Aorta (tissue), 5 donors: Measurements from ENCODE around the gene AP4S1. TPM values are rescaled to one million over a fixed set of nuclear protein-coding genes. Genes with fewer than 3 reads are reported as not detected.

Experiments
- ATAC-seq: fragments of 200-7000 bp; cut with Tn5 transposase; one replicate; pipeline ENCODE4 v1.9.1; 2022; ENCODE audit warnings: moderate library complexity; ENCODE audit not compliant: low FRiP score
- DNase-seq, 2 donors: peaks; one replicate each; pipeline ENCODE4 v3.0.0-alpha.2; 2020
- H3K27ac ChIP-seq, 2 donors: one replicate each; pipeline ENCODE4 v1.5.1; 2013; ENCODE audit warnings: low read length in 2 of 2, mild to moderate bottlenecking in 2 of 2, moderate library complexity in 2 of 2, control low read depth in 1 of 2, inconsistent platforms in 1 of 2, low read depth in 1 of 2
- H3K27me3 ChIP-seq, 2 donors: one replicate each; pipeline ENCODE4 v1.6.1; 2013; ENCODE audit warnings: control low read depth in 1 of 2, low read length in 1 of 2, mild to moderate bottlenecking in 1 of 2, moderate library complexity in 1 of 2; ENCODE audit not compliant: insufficient read depth in 2 of 2, control insufficient read depth in 1 of 2
- H3K36me3 ChIP-seq, 2 donors: one replicate each; pipeline ENCODE4 v1.6.1; 2013; ENCODE audit warnings: control low read depth in 1 of 2, low read length in 1 of 2, mild to moderate bottlenecking in 1 of 2; ENCODE audit not compliant: insufficient read depth in 2 of 2, control insufficient read depth in 1 of 2
- H3K4me1 ChIP-seq, 2 donors: one replicate each; pipeline ENCODE4 v1.6.1; 2013; ENCODE audit warnings: low read length in 2 of 2, control low read depth in 1 of 2, mild to moderate bottlenecking in 1 of 2, moderate library complexity in 1 of 2; ENCODE audit not compliant: insufficient read depth in 2 of 2, control insufficient read depth in 1 of 2
- H3K4me3 ChIP-seq, 2 donors: one replicate each; pipeline ENCODE4 v1.5.1; 2013; ENCODE audit warnings: low read length in 2 of 2, control low read depth in 1 of 2, mild to moderate bottlenecking in 1 of 2
- H3K9me3 ChIP-seq: one replicate; pipeline ENCODE4 v1.6.1; 2013; ENCODE audit warnings: mild to moderate bottlenecking, low read length; ENCODE audit not compliant: control insufficient read depth
- WGBS, 2 donors: extraction: QIAGEN DNeasy Blood & Tissue Kit; methylation state at CpG; one replicate each; pipeline ENCODE4 v1.1.7; 2013; 5-methylcytosine and 5-hydroxymethylcytosine counted together
- intact Hi-C, 2 donors: fragments of 100-400 bp; cut with DNase I; formaldehyde crosslinking; loops; one replicate each; pipeline versions ENCODE4 v1.14.2 to v1.15.0; 2022
- polyA plus RNA-seq, 2 donors: library from polyadenylated mRNA; stranded (reverse); fragments of 200-250 nt; gene quantifications; one replicate each; pipeline ENCODE4 v1.2.3, GENCODE V29; 2013
- total RNA-seq, 2 donors: library from RNA; stranded (reverse); fragmentation: NEBNext Ultra II Directional; extraction: Animal tissue kit (Norgen Biotek cat#: 25700); gene quantifications; one replicate each; pipeline ENCODE4 v1.2.1, GENCODE V29; 2021
- donor health status: healthy with polysubstance abuse.
- donor health status: Bipolar disorder and iron deficiency.
- donor health status: DM: no; HTN: no; CAD: no.
- donor health status: DM: no; HTN: no; CAD: no.
- donor health status: DM: yes; HTN: yes; CAD: no.

AP4S1 gene
- total and polyA plus RNA-seq, 4 donors, result 7.1 to 20.2 (median 9.9) TPM

DNA sequence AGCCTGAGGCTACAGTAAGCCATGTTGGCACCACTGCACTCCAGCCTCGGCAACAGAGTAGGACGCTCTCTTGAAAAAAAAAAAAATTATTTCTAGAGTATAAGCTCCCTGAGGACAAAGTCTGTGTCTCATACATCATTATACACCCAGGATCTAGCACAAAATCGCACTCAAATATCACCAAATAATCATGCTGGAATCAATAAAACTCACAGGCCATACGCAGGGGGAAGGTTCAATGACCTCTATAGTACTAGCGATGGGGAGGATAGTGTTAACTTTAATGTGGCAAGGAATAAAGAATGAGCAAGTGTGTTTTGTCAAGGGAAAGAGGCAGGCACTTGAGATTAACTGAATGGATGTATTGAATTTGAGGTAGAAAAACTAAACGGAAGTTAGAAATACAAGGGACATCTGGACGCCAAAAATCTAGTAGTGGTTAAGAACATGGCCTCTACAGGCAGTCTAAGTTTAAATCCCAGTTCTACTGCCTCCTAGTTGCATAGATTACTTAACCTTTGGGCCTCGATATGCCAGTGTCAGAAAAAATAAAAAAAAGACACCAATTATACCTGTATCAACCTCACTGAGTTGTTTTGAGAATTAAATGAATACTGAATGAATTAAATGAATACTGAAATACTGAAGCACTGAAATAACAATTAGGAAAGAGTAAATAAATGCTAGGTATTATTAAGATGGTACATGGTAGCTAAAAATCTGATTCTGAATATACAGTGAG, 4.4 kb upstream of the AP4S1 start:
- Histone ChIP-seq H3K9me3 (no peaks in the 10 kb centered on the region), H3K4me3 (no peak overlapping the region), H3K27me3 (no peaks in the 10 kb centered on the region), H3K36me3 (peaks cover 0 to 2% of the 10 kb centered on the region in 2 donors), H3K4me1 (peaks cover 0 to 2% of the 10 kb centered on the region in 2 donors), H3K27ac (no peak overlapping the region)
- WGBS, 2 donors, result 76 to 85% methylated on average over 8 of the region's 8 CpGs
- ATAC-seq (no peak), DNase-seq (no peak)
- intact Hi-C loops, result no loop called here

DNA sequence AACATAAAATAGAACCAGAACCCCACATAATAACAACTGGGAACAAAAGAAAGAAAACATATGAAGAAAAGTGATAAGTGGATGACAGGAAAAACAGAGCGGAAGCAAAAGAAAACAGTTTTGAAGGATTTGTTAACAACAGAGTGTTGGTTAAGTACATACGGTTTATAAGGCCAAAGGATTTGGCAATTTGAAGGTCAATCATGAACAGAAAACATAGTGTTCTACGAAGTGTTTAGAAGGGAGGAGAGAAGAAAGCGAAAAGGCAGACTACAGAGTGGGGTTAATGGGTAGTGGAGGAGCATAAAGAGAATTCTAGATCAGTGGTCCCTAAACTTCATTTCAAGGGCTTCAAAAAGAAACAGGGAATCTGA, 3.9 kb upstream of the AP4S1 start:
- no peak for DNase-seq
- H3K27ac ChIP-seq, result no peak overlapping the region
- intact Hi-C loops, result no loop called here
- no peak for ATAC-seq
- peaks cover 0 to 2% of the 10 kb centered on the region in 2 donors for H3K36me3 ChIP-seq
- no peaks in the 10 kb centered on the region for H3K9me3 ChIP-seq
- H3K4me3 ChIP-seq, result no peak overlapping the region
- 77 to 78% methylated on average over 4 of the region's 4 CpGs for WGBS, 2 donors
- peaks cover 0 to 2% of the 10 kb centered on the region in 2 donors for H3K4me1 ChIP-seq
- H3K27me3 ChIP-seq, result no peaks in the 10 kb centered on the region

- WGBS, 2 donors, result 72 to 73% methylated on average over 2 of the region's 2 CpGs
Measured at GRCh38 chr14:31022386-31022785, 3.1 kb upstream of the AP4S1 start.

GRCh38 chr14:31024010-31024480, 1.4 kb upstream of the AP4S1 start:
- intact Hi-C loops, result no loop called here
- no peaks in the 10 kb centered on the region for H3K9me3 ChIP-seq
- H3K36me3 ChIP-seq, result no peaks in the 10 kb centered on the region
- no peak for ATAC-seq
- H3K27ac ChIP-seq, result no peak overlapping the region
- no peaks in the 10 kb centered on the region for H3K27me3 ChIP-seq
- no peak overlapping the region for H3K4me3 ChIP-seq
- no peak for DNase-seq
- H3K4me1 ChIP-seq, result peaks cover 0 to 2% of the 10 kb centered on the region in 2 donors

More at GRCh38 chr14:31022386-31022785, 3.1 kb upstream of the AP4S1 start:
- H3K4me3 ChIP-seq, result no peak overlapping the region
- peaks cover 0 to 2% of the 10 kb centered on the region in 2 donors for H3K4me1 ChIP-seq
- intact Hi-C loops, result no loop called here
- ATAC-seq, result no peak
- H3K27ac ChIP-seq, result no peak overlapping the region
- no peaks in the 10 kb centered on the region for H3K27me3 ChIP-seq
- DNase-seq, result no peak
- H3K36me3 ChIP-seq, result peaks cover 0 to 2% of the 10 kb centered on the region in 2 donors
- H3K9me3 ChIP-seq, result no peaks in the 10 kb centered on the region

DNA sequence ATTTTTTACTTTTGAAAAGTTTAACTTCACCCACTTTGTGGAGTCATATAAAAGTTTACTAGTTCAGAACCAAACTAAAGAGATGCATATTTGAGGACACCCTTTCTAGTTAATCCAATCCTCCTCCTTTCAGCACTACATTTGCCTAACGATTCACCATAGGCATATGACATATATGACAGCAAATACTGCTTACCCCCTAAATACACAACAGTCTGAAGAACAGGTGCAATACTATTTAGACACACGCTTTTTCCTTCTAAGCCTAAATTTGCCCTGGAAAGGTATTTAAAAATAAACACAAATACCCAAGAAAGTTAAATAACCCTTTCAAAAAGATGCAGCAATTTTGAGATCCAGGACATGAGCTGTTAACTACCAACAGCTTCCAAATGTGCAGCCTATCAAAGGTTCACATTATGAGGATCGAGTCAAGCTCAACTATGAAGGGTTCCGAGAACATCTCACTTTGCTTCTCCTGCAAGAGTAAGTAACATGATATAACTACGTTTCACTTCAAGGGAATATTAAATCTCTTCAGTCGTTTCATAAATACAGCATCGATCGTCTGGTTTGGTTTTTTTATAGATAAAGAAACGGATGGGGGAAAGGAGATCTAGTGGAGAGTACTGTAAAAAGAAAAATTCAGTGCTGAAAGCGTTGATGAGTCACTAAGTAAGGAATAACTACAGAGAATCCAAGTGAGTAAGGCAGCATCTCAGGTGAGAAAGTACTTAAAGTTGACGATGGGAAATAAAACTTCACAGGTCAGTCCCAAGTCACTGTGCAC, 677 bp upstream of the AP4S1 start:
- Histone ChIP-seq H3K4me3 (peak overlapping the region; percentile 50 to 93), H3K27me3 (no peaks in the 10 kb centered on the region), H3K36me3 (no peaks in the 10 kb centered on the region), H3K27ac (peak overlapping the region; percentile 38 to 87), H3K4me1 (peaks cover 0 to 2% of the 10 kb centered on the region in 2 donors), H3K9me3 (no peaks in the 10 kb centered on the region)
- ATAC-seq (no peak), DNase-seq (no peak)
- intact Hi-C loops, result loop anchor here (5.0 kb wide), 3 partner anchors 42 to 58 kb away; no protein-coding TSS in a partner anchor
- 1% methylated on average over 11 of the region's 11 CpGs for WGBS, 2 donors

- intact Hi-C loops, result loop anchor here (5.0 kb wide), 3 partner anchors 44 to 56 kb away; no protein-coding TSS in a partner anchor
- H3K36me3 ChIP-seq, result no peaks in the 10 kb centered on the region
- H3K4me1 ChIP-seq, result no peaks in the 10 kb centered on the region
- no peaks in the 10 kb centered on the region for H3K27me3 ChIP-seq
- ATAC-seq (no peak), DNase-seq (no peak)
- peak within 1 kb of the TSS; percentile 50 to 93 for H3K4me3 ChIP-seq
- no peaks in the 10 kb centered on the region for H3K9me3 ChIP-seq
- H3K27ac ChIP-seq, result peak within 1 kb of the TSS; percentile 87 to 96
- 1% methylated on average over 16 to 31 of the region's 31 CpGs for WGBS, 2 donors
Measured at GRCh38 chr14:31026077-31026449, 614 bp downstream of the AP4S1 start, which contains the start of gene STRN3. STRN3 (minus strand) TSS chr14:31026379; CDS start chr14:31026185, 194 bp downstream.

GRCh38 chr14:31026450-31027235, 1.2 kb downstream of the AP4S1 start:
- Histone ChIP-seq H3K27ac (peak overlapping the region; percentile 51 to 80), H3K9me3 (no peaks in the 10 kb centered on the region), H3K4me3 (peak overlapping the region; percentile 7 to 93), H3K36me3 (no peaks in the 10 kb centered on the region), H3K27me3 (no peaks in the 10 kb centered on the region), H3K4me1 (no peaks in the 10 kb centered on the region)
- peak; percentile 99 for ATAC-seq
- DNase-seq, result peak; percentile 98
- intact Hi-C loops, result loop anchor here (5.0 kb wide), 3 partner anchors 44 to 56 kb away; no protein-coding TSS in a partner anchor
- WGBS, 2 donors, result 0 to 1% methylated on average over 36 to 48 of the region's 48 CpGs

DNA sequence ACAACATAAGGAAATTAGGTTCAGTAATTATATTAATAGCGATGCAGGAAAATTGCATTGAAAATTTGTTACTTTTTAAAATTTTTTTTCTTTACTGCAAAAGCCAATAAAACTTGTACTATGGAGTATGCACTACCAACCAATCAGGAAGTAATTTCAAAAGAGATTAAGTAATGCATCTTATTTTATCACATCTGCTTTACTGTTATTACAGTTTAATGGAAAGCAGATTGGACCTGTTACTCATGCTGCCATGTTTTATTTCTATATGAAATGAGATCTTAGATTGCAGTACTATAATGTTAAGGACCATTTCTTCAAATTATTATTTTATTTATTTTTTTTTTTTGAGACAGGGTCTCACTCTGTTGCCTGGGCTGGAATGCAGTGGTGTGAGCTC, 2.4 kb downstream of the AP4S1 start:
- Histone ChIP-seq H3K9me3 (no peaks in the 10 kb centered on the region), H3K27me3 (no peaks in the 10 kb centered on the region), H3K4me1 (no peaks in the 10 kb centered on the region), H3K36me3 (no peaks in the 10 kb centered on the region), H3K27ac (no peak overlapping the region), H3K4me3 (no peak overlapping the region)
- ATAC-seq, result no peak
- 97 to 98% methylated on average over 1 of the region's 1 CpG for WGBS, 2 donors
- DNase-seq, result no peak
- intact Hi-C loops, result loop anchor here (5.0 kb wide), 3 partner anchors 46 to 54 kb away; no protein-coding TSS in a partner anchor
